DND-41 (cell line): ENCODE results near the gene TMEM208.

Experiments used
- ATAC-seq: fragments of 200-7000 bp; cut with Tn5 transposase; 3 replicates; pipeline ENCODE4 v1.9.1; 2021; ENCODE audit warnings: low read depth; ENCODE audit not compliant: insufficient read depth
- DNase-seq: peaks from one replicate; pipeline ENCODE4 v3.0.0-alpha.2; 2020
- H2AFZ ChIP-seq: 2 replicates; pipeline ENCODE4 v1.6.0; 2012; ENCODE audit warnings: low read depth, low read length
- H3K27ac ChIP-seq: 2 replicates; pipeline ENCODE4 v1.5.1; 2012; ENCODE audit warnings: low read length, inconsistent platforms
- H3K27me3 ChIP-seq: fragments of 200-600 bp; sonication (generic); 2 replicates; pipeline ENCODE4 v1.6.0; 2012; ENCODE audit warnings: low read length, mild to moderate bottlenecking, inconsistent platforms; ENCODE audit not compliant: insufficient read depth, poor library complexity
- H3K36me3 ChIP-seq: 2 replicates; pipeline ENCODE4 v1.5.1; 2012; ENCODE audit warnings: low read length, inconsistent platforms; ENCODE audit not compliant: insufficient read depth
- H3K4me1 ChIP-seq: 2 replicates; pipeline ENCODE4 v1.5.1; 2012; ENCODE audit warnings: mild to moderate bottlenecking, low read length; ENCODE audit not compliant: insufficient read depth
- H3K4me2 ChIP-seq: 2 replicates; pipeline ENCODE4 v1.6.0; 2012; ENCODE audit warnings: mild to moderate bottlenecking, moderate library complexity, low read length, inconsistent platforms; ENCODE audit not compliant: insufficient read depth
- H3K4me3 ChIP-seq, 2 experiments: fragments of 200-600 bp in 1 of 2; shearing (Covaris generic) in 1 of 2; 2 replicates each; pipeline ENCODE4 v1.5.1; 2012 to 2016; ENCODE audit warnings: inconsistent platforms in 2 of 2, low read length in 2 of 2, mild to moderate bottlenecking in 2 of 2, low read depth in 1 of 2, moderate library complexity in 1 of 2
- H3K79me2 ChIP-seq: 2 replicates; pipeline ENCODE4 v1.6.0; 2012; ENCODE audit warnings: low read length, inconsistent platforms; ENCODE audit not compliant: insufficient read depth
- H3K9ac ChIP-seq: 2 replicates; pipeline ENCODE4 v1.6.0; 2012; ENCODE audit warnings: low read depth, mild to moderate bottlenecking, inconsistent platforms, low read length, moderate library complexity
- H3K9me3 ChIP-seq: 2 replicates; pipeline ENCODE4 v1.5.1; 2012; ENCODE audit warnings: low read length, moderate library complexity, mild to moderate bottlenecking, inconsistent platforms; ENCODE audit not compliant: insufficient read depth, severe bottlenecking
- H4K20me1 ChIP-seq: 2 replicates; pipeline ENCODE4 v1.6.0; 2012; ENCODE audit warnings: low read length; ENCODE audit not compliant: insufficient read depth
- CTCF ChIP-seq: IDR thresholded peaks from 2 replicates; pipeline ENCODE4 v1.5.1; 2012; ENCODE audit warnings: borderline replicate concordance, low read length, moderate library complexity, mild to moderate bottlenecking; ENCODE audit not compliant: poor library complexity, severe bottlenecking; ENCODE audit errors: extremely low read depth
- EZH2 ChIP-seq: IDR thresholded peaks from 3 replicates; pipeline ENCODE4 v1.6.1; 2012; ENCODE audit warnings: borderline replicate concordance, low read depth, mild to moderate bottlenecking, moderate library complexity, low read length, inconsistent platforms; ENCODE audit not compliant: severe bottlenecking

Gene TMEM208

GRCh38 chr16:67259705-67260104 lies 32.8 kb downstream of the TMEM208 start:
- Histone ChIP-seq H4K20me1 (no peaks in the 10 kb centered on the region), H2AFZ (no peak overlapping the region), H3K9me3 (no peaks in the 10 kb centered on the region), H3K4me3 (no peak overlapping the region), H3K4me1 (no peaks in the 10 kb centered on the region), H3K79me2 (no peaks in the 10 kb centered on the region), H3K4me2 (no peak overlapping the region), H3K27ac (no peak overlapping the region), H3K27me3 (peaks cover 20% of the 10 kb centered on the region), H3K9ac (no peak overlapping the region), H3K36me3 (no peaks in the 10 kb centered on the region)
- TF ChIP-seq CTCF (no peak), EZH2 (no peak)
- ATAC-seq = no peak
- DNase-seq = no peak

- H3K79me2 ChIP-seq = no peaks in the 10 kb centered on the region
- ATAC-seq (peak; percentile 66; the same call in 2 of the 3 replicates), DNase-seq (no peak)
- H3K9me3 ChIP-seq = no peaks in the 10 kb centered on the region
- H3K36me3 ChIP-seq = no peaks in the 10 kb centered on the region
- peaks cover 27% of the 10 kb centered on the region for H3K27me3 ChIP-seq
- TF ChIP-seq CTCF (peak; percentile 62), EZH2 (no peak)
- H2AFZ ChIP-seq = no peak overlapping the region
- H4K20me1 ChIP-seq = no peaks in the 10 kb centered on the region
- H3K4me1 ChIP-seq = no peaks in the 10 kb centered on the region
- no peak overlapping the region for H3K4me3 ChIP-seq
- H3K4me2 ChIP-seq = no peak overlapping the region
- no peak overlapping the region for H3K27ac ChIP-seq
- H3K9ac ChIP-seq = no peak overlapping the region
These were observed 33.6 kb downstream of the TMEM208 start for GRCh38 chr16:67260426-67261063.

- no peak for ATAC-seq
- no peak for TF ChIP-seq CTCF
- no peak for TF ChIP-seq EZH2
These were observed 36.3 kb downstream of the TMEM208 start for GRCh38 chr16:67263201-67263600.

GRCh38 chr16:67264277-67264676 lies 37.3 kb downstream of the TMEM208 start:
- H3K4me2 ChIP-seq = no peak overlapping the region
- DNase-seq (no peak), ATAC-seq (no peak; the same call in 2 of the 3 replicates)
- H3K9ac ChIP-seq = no peak overlapping the region
- no peaks in the 10 kb centered on the region for H3K79me2 ChIP-seq
- TF ChIP-seq CTCF (peak; percentile 37), EZH2 (no peak)
- peaks cover 34% of the 10 kb centered on the region for H3K27me3 ChIP-seq
- H3K4me1 ChIP-seq = no peaks in the 10 kb centered on the region
- H3K36me3 ChIP-seq = no peaks in the 10 kb centered on the region
- no peaks in the 10 kb centered on the region for H3K9me3 ChIP-seq
- no peak overlapping the region for H2AFZ ChIP-seq
- H4K20me1 ChIP-seq = no peaks in the 10 kb centered on the region
- no peak overlapping the region for H3K4me3 ChIP-seq
- no peak overlapping the region for H3K27ac ChIP-seq

More at GRCh38 chr16:67263201-67263600, 36.3 kb downstream of the TMEM208 start:
- Histone ChIP-seq H3K27me3 (peaks cover 34% of the 10 kb centered on the region), H2AFZ (no peak overlapping the region), H3K4me3 (no peak overlapping the region), H4K20me1 (no peaks in the 10 kb centered on the region), H3K4me1 (no peaks in the 10 kb centered on the region), H3K79me2 (no peaks in the 10 kb centered on the region), H3K4me2 (no peak overlapping the region), H3K9ac (no peak overlapping the region), H3K27ac (no peak overlapping the region), H3K36me3 (no peaks in the 10 kb centered on the region), H3K9me3 (no peaks in the 10 kb centered on the region)
- DNase-seq = no peak
